ENCODE results near the gene PRR11. TPM values are rescaled to one million over a fixed set of nuclear protein-coding genes. Genes with fewer than 3 reads are reported as not detected.

PRR11 gene
- total and polyA plus RNA-seq, 2 experiments from 2014 or later = 3.6 to 3.8 TPM

DNA sequence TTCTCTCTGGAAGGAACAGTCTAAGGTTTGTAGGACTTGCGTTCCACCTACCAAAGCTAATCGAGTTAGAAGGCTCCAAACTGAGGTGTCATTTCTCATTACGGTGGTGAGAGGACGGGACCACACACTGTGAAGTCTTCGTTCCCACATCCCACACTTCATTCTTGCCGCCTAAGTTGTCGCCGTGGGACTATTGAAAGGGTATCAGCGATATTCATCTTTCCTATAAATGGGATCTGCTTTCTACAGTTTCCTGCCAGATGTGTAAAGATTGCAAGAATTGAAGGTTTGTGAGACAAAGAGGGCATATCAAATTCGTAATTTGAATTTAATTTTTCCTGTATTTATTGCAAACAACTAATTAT lies 48.3 kb upstream of the PRR11 start:
- Histone ChIP-seq H3K9me2 (replicated peaks; ENCODE audit: insufficient read depth) (no peaks in the 10 kb centered on the region), H3K4me3 (peak overlapping the region; percentile 35), H2AFZ (peak overlapping the region; percentile 57), H3K4me2 (peak overlapping the region; percentile 79), H3K4me1 (ENCODE audit: insufficient read depth) (no peaks in the 10 kb centered on the region), H4K20me1 (ENCODE audit: insufficient read depth, poor library complexity, severe bottlenecking) (no peaks in the 10 kb centered on the region), H3K9me3 (ENCODE audit: low read depth) (no peaks in the 10 kb centered on the region), H3K27me3 (no peaks in the 10 kb centered on the region), H3K27ac (peak overlapping the region; percentile 65), H3K79me2 (peaks cover 32% of the 10 kb centered on the region), H3K36me3 (replicated peaks; ENCODE audit: insufficient read depth, low read depth) (no peaks in the 10 kb centered on the region)
- 8% methylated on average over 10 of the region's 10 CpGs for WGBS (ENCODE audit: low lambda C conversion rate, missing lambda C conversion rate)
- no peak for DNase-seq (ENCODE audit: low spot score)
- TF ChIP-seq, protein P1, sequence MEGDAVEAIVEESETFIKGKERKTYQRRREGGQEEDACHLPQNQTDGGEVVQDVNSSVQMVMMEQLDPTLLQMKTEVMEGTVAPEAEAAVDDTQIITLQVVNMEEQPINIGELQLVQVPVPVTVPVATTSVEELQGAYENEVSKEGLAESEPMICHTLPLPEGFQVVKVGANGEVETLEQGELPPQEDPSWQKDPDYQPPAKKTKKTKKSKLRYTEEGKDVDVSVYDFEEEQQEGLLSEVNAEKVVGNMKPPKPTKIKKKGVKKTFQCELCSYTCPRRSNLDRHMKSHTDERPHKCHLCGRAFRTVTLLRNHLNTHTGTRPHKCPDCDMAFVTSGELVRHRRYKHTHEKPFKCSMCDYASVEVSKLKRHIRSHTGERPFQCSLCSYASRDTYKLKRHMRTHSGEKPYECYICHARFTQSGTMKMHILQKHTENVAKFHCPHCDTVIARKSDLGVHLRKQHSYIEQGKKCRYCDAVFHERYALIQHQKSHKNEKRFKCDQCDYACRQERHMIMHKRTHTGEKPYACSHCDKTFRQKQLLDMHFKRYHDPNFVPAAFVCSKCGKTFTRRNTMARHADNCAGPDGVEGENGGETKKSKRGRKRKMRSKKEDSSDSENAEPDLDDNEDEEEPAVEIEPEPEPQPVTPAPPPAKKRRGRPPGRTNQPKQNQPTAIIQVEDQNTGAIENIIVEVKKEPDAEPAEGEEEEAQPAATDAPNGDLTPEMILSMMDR (IDR thresholded peaks at IDR 0.05; ENCODE audit: poor library complexity) = no peak
- no peak for TF ChIP-seq EZH2phosphoT487 (IDR thresholded peaks at IDR 0.05; ENCODE audit: low read depth, severe bottlenecking, unreplicated experiment)
- TF ChIP-seq EZH2 (IDR thresholded peaks at IDR 0.05; ENCODE audit: borderline replicate concordance) = no peak

DNA sequence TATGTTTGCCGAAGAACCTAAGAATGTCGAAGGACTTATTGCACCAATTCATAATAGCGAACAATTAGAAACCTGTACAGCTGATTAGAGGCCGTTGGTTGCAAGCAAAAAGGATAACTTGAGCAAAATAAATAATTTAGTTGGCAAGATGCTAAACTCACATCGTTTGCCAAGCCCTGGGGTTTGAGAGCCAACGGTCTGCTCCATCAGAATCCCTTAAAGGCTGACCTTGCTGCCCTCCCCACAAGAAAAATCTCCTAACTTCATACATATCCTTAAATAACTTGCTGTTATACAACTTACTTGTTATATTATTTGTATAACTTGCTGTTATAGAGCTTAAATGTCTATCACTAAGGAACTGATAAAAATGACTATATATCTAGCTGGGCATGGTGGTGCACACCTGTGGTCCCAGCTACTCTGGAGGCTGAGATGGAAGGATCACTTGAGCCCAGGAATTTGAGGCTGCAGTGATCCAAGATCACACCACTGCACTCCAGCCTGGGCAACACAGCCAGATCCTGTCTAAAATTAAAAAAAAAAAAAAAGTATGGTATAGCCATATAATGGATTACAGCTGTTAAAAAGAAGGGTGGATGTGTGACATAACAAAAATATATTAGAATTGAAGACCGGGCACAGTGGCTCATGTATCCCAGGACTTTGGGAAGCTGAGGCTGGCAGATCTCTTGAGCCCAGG lies 47.0 kb upstream of the PRR11 start:
- no peak for DNase-seq (ENCODE audit: low spot score)
- Histone ChIP-seq H3K9me3 (ENCODE audit: low read depth) (no peaks in the 10 kb centered on the region), H3K79me2 (peaks cover 25% of the 10 kb centered on the region), H2AFZ (no peak overlapping the region), H3K4me1 (ENCODE audit: insufficient read depth) (no peaks in the 10 kb centered on the region), H3K36me3 (replicated peaks; ENCODE audit: insufficient read depth, low read depth) (no peaks in the 10 kb centered on the region), H4K20me1 (ENCODE audit: insufficient read depth, poor library complexity, severe bottlenecking) (no peaks in the 10 kb centered on the region), H3K9me2 (replicated peaks; ENCODE audit: insufficient read depth) (no peaks in the 10 kb centered on the region), H3K4me2 (no peak overlapping the region), H3K4me3 (no peak overlapping the region), H3K27me3 (no peaks in the 10 kb centered on the region), H3K27ac (no peak overlapping the region)
- TF ChIP-seq, protein P1 (IDR thresholded peaks at IDR 0.05; ENCODE audit: poor library complexity) = no peak
- no peak for TF ChIP-seq EZH2 (IDR thresholded peaks at IDR 0.05; ENCODE audit: borderline replicate concordance)
- no peak for TF ChIP-seq EZH2phosphoT487 (IDR thresholded peaks at IDR 0.05; ENCODE audit: low read depth, severe bottlenecking, unreplicated experiment)
- WGBS (ENCODE audit: low lambda C conversion rate, missing lambda C conversion rate) = 96% methylated on average over 7 of the region's 7 CpGs

DNA sequence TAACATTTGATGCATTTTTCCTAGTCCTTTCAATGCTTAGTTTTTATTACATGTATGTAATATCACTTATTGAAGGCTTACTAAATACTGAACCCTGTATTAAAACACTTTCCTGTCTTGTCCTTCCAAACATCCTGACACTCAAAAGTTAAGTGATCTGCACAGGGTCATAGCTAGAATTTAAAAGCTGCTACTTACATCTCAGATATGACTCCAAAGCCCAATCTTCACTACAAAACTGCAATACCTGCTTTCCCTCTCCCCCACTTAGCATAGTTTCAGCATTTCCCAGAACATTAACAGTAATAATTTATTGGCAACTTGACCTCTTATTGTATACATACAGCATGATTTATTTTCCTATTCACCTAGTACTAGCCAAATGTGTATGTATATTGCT lies 44.6 kb upstream of the PRR11 start:
- H3K27ac ChIP-seq = no peak overlapping the region
- no peak overlapping the region for H2AFZ ChIP-seq
- no peak overlapping the region for H3K4me3 ChIP-seq
- H3K4me2 ChIP-seq = no peak overlapping the region
- no peak for DNase-seq (ENCODE audit: low spot score)
- no peak for TF ChIP-seq EZH2 (IDR thresholded peaks at IDR 0.05; ENCODE audit: borderline replicate concordance)
- TF ChIP-seq EZH2phosphoT487 (IDR thresholded peaks at IDR 0.05; ENCODE audit: low read depth, severe bottlenecking, unreplicated experiment) = no peak
- TF ChIP-seq, protein P1 (IDR thresholded peaks at IDR 0.05; ENCODE audit: poor library complexity) = no peak
- no peaks in the 10 kb centered on the region for H3K27me3 ChIP-seq
- peaks cover under 1% of the 10 kb centered on the region for H3K79me2 ChIP-seq
- no peaks in the 10 kb centered on the region for H3K9me2 ChIP-seq (replicated peaks; ENCODE audit: insufficient read depth)
- H3K9me3 ChIP-seq (ENCODE audit: low read depth) = no peaks in the 10 kb centered on the region
- H3K4me1 ChIP-seq (ENCODE audit: insufficient read depth) = no peaks in the 10 kb centered on the region
- H3K36me3 ChIP-seq (replicated peaks; ENCODE audit: insufficient read depth, low read depth) = no peaks in the 10 kb centered on the region
- H4K20me1 ChIP-seq (ENCODE audit: insufficient read depth, poor library complexity, severe bottlenecking) = no peaks in the 10 kb centered on the region
